Measurements from ENCODE around the gene RAB11FIP3. TPM values are rescaled to one million over a fixed set of nuclear protein-coding genes. Genes with fewer than 3 reads are reported as not detected.
"Not testable (repeated sequence)": the region's sequence is repeated elsewhere in the genome, so short reads cannot be mapped to it uniquely, and the experiment has no call there.

RAB11FIP3 gene
- total RNA-seq, 1 donor from 2014 or later = 11.8 TPM

GRCh38 chr16:466651-467050 is 41.2 kb downstream of the RAB11FIP3 start:
- no peak for DNase-seq (ENCODE audit: low spot score)

GRCh38 chr16:467249-467871 is 41.9 kb downstream of the RAB11FIP3 start:
- DNase-seq (ENCODE audit: low spot score) = not testable (repeated sequence)

- no peak for DNase-seq (ENCODE audit: low spot score)
Observed at GRCh38 chr16:468068-468821, 42.8 kb downstream of the RAB11FIP3 start.

- not testable (repeated sequence) for DNase-seq (ENCODE audit: low spot score)
Observed at GRCh38 chr16:469459-469858, 44.0 kb downstream of the RAB11FIP3 start.

- no peak for DNase-seq (ENCODE audit: low spot score)
Observed at GRCh38 chr16:470418-470817, 45.0 kb downstream of the RAB11FIP3 start.

GRCh38 chr16:471353-472198 is 46.1 kb downstream of the RAB11FIP3 start:
- DNase-seq (ENCODE audit: low spot score) = no peak

GRCh38 chr16:472199-472504 is 46.7 kb downstream of the RAB11FIP3 start:
- no peak for DNase-seq (ENCODE audit: low spot score)

- no peak for DNase-seq (ENCODE audit: low spot score)
Observed at GRCh38 chr16:473046-474043, 47.9 kb downstream of the RAB11FIP3 start.

GRCh38 chr16:474420-475122 is 49.1 kb downstream of the RAB11FIP3 start:
- no peak for DNase-seq (ENCODE audit: low spot score)

GRCh38 chr16:476039-476438 is 50.6 kb downstream of the RAB11FIP3 start:
- no peak for DNase-seq (ENCODE audit: low spot score)

- DNase-seq (ENCODE audit: low spot score) = no peak
Observed at GRCh38 chr16:477301-478157, 52.1 kb downstream of the RAB11FIP3 start.

- DNase-seq (ENCODE audit: low spot score) = not testable (repeated sequence)
Observed at GRCh38 chr16:478287-478686, 52.8 kb downstream of the RAB11FIP3 start.

GRCh38 chr16:482468-483185 is 57.2 kb downstream of the RAB11FIP3 start:
- no peak for DNase-seq (ENCODE audit: low spot score)

- DNase-seq (ENCODE audit: low spot score) = peak; percentile 77
Observed at GRCh38 chr16:483341-484075, 58.1 kb downstream of the RAB11FIP3 start.

- DNase-seq (ENCODE audit: low spot score) = no peak
Observed at GRCh38 chr16:489606-490005, 64.2 kb downstream of the RAB11FIP3 start.

GRCh38 chr16:490768-491167 is 65.3 kb downstream of the RAB11FIP3 start:
- no peak for DNase-seq (ENCODE audit: low spot score)

GRCh38 chr16:491220-491919 is 65.9 kb downstream of the RAB11FIP3 start:
- DNase-seq (ENCODE audit: low spot score) = no peak
